Activated CD8-positive, alpha-beta T cell treated with anti-CD3 and anti-CD28 coated beads for 36 hours (primary cell): ENCODE data around the gene TAF11L11. TPM values are rescaled to one million over a fixed set of nuclear protein-coding genes. Genes with fewer than 3 reads are reported as not detected.
"Not testable (repeated sequence)": the region's sequence is repeated elsewhere in the genome, so short reads cannot be mapped to it uniquely, and the experiment has no call there.

Experiments
- ATAC-seq: fragments of 200-7000 bp; cut with Tn5 transposase; one replicate; pipeline ENCODE4 v1.10.0; 2021; ENCODE audit warnings: mild to moderate bottlenecking, moderate library complexity
- CTCF ChIA-PET: fragments of 350-600 bp; sonication (Branson Sonifier 250); formaldehyde crosslinking; loops from one replicate; lab custom pipeline; 2021; ENCODE audit warnings: antibody characterized with exemption; lab: Charles Lee
- POLR2A ChIA-PET: fragments of 350-600 bp; sonication (Branson Sonifier 250); formaldehyde crosslinking; loops from one replicate; lab custom pipeline; 2021; ENCODE audit warnings: antibody characterized with exemption; lab: Charles Lee
- DNase-seq: peaks from one replicate; pipeline ENCODE4 v3.0.0-alpha.2; 2020
- H3K27ac Mint-ChIP-seq: one replicate; pipeline ENCODE4 v1.8.0; 2021; ENCODE audit warnings: mild to moderate bottlenecking, mixed read lengths
- H3K27me3 Mint-ChIP-seq: one replicate; pipeline ENCODE4 v1.8.0; 2021; ENCODE audit warnings: mixed read lengths
- H3K36me3 Mint-ChIP-seq: one replicate; pipeline ENCODE4 v1.8.0; 2021; ENCODE audit warnings: low read depth, mixed read lengths
- H3K4me1 Mint-ChIP-seq: one replicate; pipeline ENCODE4 v1.8.0; 2021; ENCODE audit warnings: low read depth, mixed read lengths
- H3K4me3 Mint-ChIP-seq: one replicate; pipeline ENCODE4 v1.8.0; 2021; ENCODE audit warnings: mild to moderate bottlenecking, moderate library complexity, mixed read lengths
- H3K9me3 Mint-ChIP-seq: one replicate; pipeline ENCODE4 v1.8.0; 2021; ENCODE audit warnings: mixed read lengths
- intact Hi-C: fragments of 100-400 bp; cut with micrococcal nuclease; formaldehyde crosslinking; loops from one replicate; pipeline ENCODE4 v1.10.0; 2022
- total RNA-seq, 2 experiments: library from RNA; stranded (reverse); gene quantifications; one replicate each; pipeline ENCODE4 v1.2.3, GENCODE V29; 2021
- TF ChIP-seq, protein P1 (sequence below): fragments of 200-600 bp; IDR thresholded peaks from one replicate; pipeline ENCODE4 v1.8.0; 2022; ENCODE audit warnings: antibody characterized with exemption, mild to moderate bottlenecking

TAF11L11 gene
- total RNA-seq, 2 experiments from 2014 or later: not detected

- ChIA-PET CTCF (no interaction called here), POLR2A (no interaction called here)
- H3K27me3 Mint-ChIP-seq: no peaks in the 10 kb centered on the region
- no peak for ATAC-seq
- peaks cover 3% of the 10 kb centered on the region for H3K9me3 Mint-ChIP-seq
- no peak within 1 kb of the TSS for H3K4me3 Mint-ChIP-seq
- TF ChIP-seq, protein P1, sequence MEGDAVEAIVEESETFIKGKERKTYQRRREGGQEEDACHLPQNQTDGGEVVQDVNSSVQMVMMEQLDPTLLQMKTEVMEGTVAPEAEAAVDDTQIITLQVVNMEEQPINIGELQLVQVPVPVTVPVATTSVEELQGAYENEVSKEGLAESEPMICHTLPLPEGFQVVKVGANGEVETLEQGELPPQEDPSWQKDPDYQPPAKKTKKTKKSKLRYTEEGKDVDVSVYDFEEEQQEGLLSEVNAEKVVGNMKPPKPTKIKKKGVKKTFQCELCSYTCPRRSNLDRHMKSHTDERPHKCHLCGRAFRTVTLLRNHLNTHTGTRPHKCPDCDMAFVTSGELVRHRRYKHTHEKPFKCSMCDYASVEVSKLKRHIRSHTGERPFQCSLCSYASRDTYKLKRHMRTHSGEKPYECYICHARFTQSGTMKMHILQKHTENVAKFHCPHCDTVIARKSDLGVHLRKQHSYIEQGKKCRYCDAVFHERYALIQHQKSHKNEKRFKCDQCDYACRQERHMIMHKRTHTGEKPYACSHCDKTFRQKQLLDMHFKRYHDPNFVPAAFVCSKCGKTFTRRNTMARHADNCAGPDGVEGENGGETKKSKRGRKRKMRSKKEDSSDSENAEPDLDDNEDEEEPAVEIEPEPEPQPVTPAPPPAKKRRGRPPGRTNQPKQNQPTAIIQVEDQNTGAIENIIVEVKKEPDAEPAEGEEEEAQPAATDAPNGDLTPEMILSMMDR: no peak
- DNase-seq: no peak
- H3K27ac Mint-ChIP-seq: no peak within 1 kb of the TSS
- no peaks in the 10 kb centered on the region for H3K36me3 Mint-ChIP-seq
- intact Hi-C loops: no loop called here
- H3K4me1 Mint-ChIP-seq: no peaks in the 10 kb centered on the region
These were observed 30.2 kb downstream of the TAF11L11 start, which contains the start of gene TAF11L14 for GRCh38 chr5:17634160-17634559. Gene TAF11L14, plus strand, starts transcription at chr5:17634460.

DNA sequence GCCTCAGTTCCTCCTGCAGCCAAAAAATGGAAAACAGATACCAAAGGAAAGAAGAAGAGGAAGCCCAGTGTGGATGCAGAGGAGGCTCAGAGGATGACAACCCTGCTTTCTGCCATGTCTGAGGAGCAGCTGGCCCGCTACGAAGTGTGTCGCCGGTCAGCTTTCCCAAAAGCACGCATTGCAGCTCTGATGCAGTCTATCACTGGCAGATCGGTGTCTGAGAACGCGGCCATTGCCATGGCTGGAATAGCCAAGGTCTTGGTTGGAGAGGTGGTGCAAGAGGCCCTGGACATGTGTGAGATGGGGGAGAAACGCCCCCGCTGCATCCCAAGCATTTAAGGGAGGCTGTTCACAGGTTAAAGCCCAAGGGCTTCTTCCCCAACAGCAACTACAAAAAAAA lies 45.2 kb downstream of the TAF11L11 start:
- H3K9me3 Mint-ChIP-seq, ATAC-seq, H3K27me3 Mint-ChIP-seq, DNase-seq, H3K4me3 Mint-ChIP-seq, H3K36me3 Mint-ChIP-seq, H3K27ac Mint-ChIP-seq, POLR2A ChIA-PET, H3K4me1 Mint-ChIP-seq, CTCF ChIA-PET, intact Hi-C loops: not testable (repeated sequence)

GRCh38 chr5:17655201-17655759 lies 51.3 kb downstream of the TAF11L11 start:
- CTCF ChIA-PET: not testable (repeated sequence)

More at GRCh38 chr5:17655201-17655759, 51.3 kb downstream of the TAF11L11 start:
- H3K36me3 Mint-ChIP-seq, H3K27ac Mint-ChIP-seq, intact Hi-C loops, ATAC-seq, DNase-seq, H3K4me1 Mint-ChIP-seq, POLR2A ChIA-PET, H3K27me3 Mint-ChIP-seq, H3K4me3 Mint-ChIP-seq: not testable (repeated sequence)
- peaks cover 16% of the 10 kb centered on the region for H3K9me3 Mint-ChIP-seq

Other genes starting within 250 kb of the TAF11L11 start
- gene TAF11L2, start 106.0 kb upstream of the TAF11L11 start, total RNA-seq: not detected
- gene TAF11L3, start 85.8 kb upstream of the TAF11L11 start, total RNA-seq: not detected
- not detected for gene TAF11L4, start 82.4 kb upstream of the TAF11L11 start, total RNA-seq
- not detected for gene TAF11L5, start 78.9 kb upstream of the TAF11L11 start, total RNA-seq
- not detected for gene TAF11L6, start 75.5 kb upstream of the TAF11L11 start, total RNA-seq
- not detected for gene TAF11L7, start 18.4 kb upstream of the TAF11L11 start, total RNA-seq
- gene TAF11L8, start 13.2 kb upstream of the TAF11L11 start, total RNA-seq: not detected
- gene TAF11L9, start 9.8 kb upstream of the TAF11L11 start, total RNA-seq: not detected
- not detected for gene TAF11L10, start 6.4 kb upstream of the TAF11L11 start, total RNA-seq
- gene TAF11L12, start 6.2 kb downstream of the TAF11L11 start, total RNA-seq: not detected
- not detected for gene TAF11L13, start 27.9 kb downstream of the TAF11L11 start, total RNA-seq
- gene TAF11L14, start 30.3 kb downstream of the TAF11L11 start, total RNA-seq: not detected